ENCODE measurements around the gene PKN3. TPM values are rescaled to one million over a fixed set of nuclear protein-coding genes. Genes with fewer than 3 reads are reported as not detected.

The PKN3 gene
- total and polyA plus RNA-seq, 2 of the 13 experiments (the other 11 are each of a cell fraction or from before 2014, with no cell fraction given), result 10.5 to 13.2 TPM

DNA sequence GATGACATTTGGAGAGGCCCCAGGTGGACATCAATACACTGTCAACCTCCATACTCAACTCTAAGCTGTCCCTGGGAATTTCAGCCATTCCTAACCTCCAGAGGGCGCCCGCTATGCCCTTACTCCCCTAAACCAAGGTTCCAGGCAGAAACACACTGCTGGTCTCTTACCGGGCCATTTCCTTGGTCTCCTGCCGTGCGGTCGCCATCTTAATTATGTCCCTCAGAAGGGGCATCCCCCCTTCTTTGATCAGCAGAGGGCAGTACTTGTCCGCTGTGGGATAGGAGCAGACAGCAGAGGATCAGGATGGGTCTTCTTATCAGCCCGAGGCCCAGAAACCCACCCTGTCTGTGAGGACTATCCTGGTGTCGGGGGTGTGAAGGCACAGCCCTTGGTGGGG lies 31.0 kb downstream of the PKN3 start (continued):
- TF ChIP-seq, protein P1, sequence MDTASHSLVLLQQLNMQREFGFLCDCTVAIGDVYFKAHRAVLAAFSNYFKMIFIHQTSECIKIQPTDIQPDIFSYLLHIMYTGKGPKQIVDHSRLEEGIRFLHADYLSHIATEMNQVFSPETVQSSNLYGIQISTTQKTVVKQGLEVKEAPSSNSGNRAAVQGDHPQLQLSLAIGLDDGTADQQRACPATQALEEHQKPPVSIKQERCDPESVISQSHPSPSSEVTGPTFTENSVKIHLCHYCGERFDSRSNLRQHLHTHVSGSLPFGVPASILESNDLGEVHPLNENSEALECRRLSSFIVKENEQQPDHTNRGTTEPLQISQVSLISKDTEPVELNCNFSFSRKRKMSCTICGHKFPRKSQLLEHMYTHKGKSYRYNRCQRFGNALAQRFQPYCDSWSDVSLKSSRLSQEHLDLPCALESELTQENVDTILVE (CRISPR knock-in tag; IDR thresholded peaks at IDR 0.05), result peak; percentile 59; the same call in 1 of the 2 replicates
- TF ChIP-seq ZMYM3 (CRISPR knock-in tag; IDR thresholded peaks at IDR 0.05) (no peak; the same call in 1 of the 2 replicates), GTF3A (CRISPR knock-in tag; conservative IDR thresholded peaks at IDR 0.05) (no peak), ZNF850 (CRISPR knock-in tag; conservative IDR thresholded peaks at IDR 0.05) (no peak), IKZF4 (CRISPR knock-in tag; IDR thresholded peaks at IDR 0.05; ENCODE audit: borderline replicate concordance, low read depth, not compliant biosample characterization) (no peak), ARID2 (CRISPR knock-in tag; IDR thresholded peaks at IDR 0.05; ENCODE audit: borderline replicate concordance) (no peak), RORA (CRISPR knock-in tag; IDR thresholded peaks at IDR 0.05) (no peak), ZNF615 (CRISPR knock-in tag; IDR thresholded peaks at IDR 0.05; ENCODE audit: borderline replicate concordance) (no peak), YEATS2 (CRISPR knock-in tag; IDR thresholded peaks at IDR 0.05; ENCODE audit: borderline replicate concordance) (0 out of 2 replicates have a peak, but pooled peaks have one; percentile 25), ZNF143 (CRISPR knock-in tag; IDR thresholded peaks at IDR 0.05) (no peak), CENPX (CRISPR knock-in tag; IDR thresholded peaks at IDR 0.05) (no peak), MIXL1 (CRISPR knock-in tag; IDR thresholded peaks at IDR 0.05) (peak; percentile 88; the same call in 1 of the 2 replicates), MZF1 (CRISPR knock-in tag; IDR thresholded peaks at IDR 0.05; ENCODE audit: borderline replicate concordance) (no peak), ZNF343 (CRISPR knock-in tag; IDR thresholded peaks at IDR 0.05) (no peak), ZNF264 (CRISPR knock-in tag; IDR thresholded peaks at IDR 0.05) (no peak), MIER3 (CRISPR knock-in tag; IDR thresholded peaks at IDR 0.05; ENCODE audit: borderline replicate concordance) (no peak)
- TF ChIP-seq, protein P2, sequence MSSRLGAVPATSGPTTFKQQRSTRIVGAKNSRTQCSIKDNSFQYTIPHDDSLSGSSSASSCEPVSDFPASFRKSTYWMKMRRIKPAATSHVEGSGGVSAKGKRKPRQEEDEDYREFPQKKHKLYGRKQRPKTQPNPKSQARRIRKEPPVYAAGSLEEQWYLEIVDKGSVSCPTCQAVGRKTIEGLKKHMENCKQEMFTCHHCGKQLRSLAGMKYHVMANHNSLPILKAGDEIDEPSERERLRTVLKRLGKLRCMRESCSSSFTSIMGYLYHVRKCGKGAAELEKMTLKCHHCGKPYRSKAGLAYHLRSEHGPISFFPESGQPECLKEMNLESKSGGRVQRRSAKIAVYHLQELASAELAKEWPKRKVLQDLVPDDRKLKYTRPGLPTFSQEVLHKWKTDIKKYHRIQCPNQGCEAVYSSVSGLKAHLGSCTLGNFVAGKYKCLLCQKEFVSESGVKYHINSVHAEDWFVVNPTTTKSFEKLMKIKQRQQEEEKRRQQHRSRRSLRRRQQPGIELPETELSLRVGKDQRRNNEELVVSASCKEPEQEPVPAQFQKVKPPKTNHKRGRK (CRISPR knock-in tag; IDR thresholded peaks at IDR 0.05), result no peak
- TF ChIP-seq, protein P3, sequence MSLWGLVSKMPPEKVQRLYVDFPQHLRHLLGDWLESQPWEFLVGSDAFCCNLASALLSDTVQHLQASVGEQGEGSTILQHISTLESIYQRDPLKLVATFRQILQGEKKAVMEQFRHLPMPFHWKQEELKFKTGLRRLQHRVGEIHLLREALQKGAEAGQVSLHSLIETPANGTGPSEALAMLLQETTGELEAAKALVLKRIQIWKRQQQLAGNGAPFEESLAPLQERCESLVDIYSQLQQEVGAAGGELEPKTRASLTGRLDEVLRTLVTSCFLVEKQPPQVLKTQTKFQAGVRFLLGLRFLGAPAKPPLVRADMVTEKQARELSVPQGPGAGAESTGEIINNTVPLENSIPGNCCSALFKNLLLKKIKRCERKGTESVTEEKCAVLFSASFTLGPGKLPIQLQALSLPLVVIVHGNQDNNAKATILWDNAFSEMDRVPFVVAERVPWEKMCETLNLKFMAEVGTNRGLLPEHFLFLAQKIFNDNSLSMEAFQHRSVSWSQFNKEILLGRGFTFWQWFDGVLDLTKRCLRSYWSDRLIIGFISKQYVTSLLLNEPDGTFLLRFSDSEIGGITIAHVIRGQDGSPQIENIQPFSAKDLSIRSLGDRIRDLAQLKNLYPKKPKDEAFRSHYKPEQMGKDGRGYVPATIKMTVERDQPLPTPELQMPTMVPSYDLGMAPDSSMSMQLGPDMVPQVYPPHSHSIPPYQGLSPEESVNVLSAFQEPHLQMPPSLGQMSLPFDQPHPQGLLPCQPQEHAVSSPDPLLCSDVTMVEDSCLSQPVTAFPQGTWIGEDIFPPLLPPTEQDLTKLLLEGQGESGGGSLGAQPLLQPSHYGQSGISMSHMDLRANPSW (CRISPR knock-in tag; IDR thresholded peaks at IDR 0.05; ENCODE audit: borderline replicate concordance), result no peak
- TF ChIP-seq, protein P4, sequence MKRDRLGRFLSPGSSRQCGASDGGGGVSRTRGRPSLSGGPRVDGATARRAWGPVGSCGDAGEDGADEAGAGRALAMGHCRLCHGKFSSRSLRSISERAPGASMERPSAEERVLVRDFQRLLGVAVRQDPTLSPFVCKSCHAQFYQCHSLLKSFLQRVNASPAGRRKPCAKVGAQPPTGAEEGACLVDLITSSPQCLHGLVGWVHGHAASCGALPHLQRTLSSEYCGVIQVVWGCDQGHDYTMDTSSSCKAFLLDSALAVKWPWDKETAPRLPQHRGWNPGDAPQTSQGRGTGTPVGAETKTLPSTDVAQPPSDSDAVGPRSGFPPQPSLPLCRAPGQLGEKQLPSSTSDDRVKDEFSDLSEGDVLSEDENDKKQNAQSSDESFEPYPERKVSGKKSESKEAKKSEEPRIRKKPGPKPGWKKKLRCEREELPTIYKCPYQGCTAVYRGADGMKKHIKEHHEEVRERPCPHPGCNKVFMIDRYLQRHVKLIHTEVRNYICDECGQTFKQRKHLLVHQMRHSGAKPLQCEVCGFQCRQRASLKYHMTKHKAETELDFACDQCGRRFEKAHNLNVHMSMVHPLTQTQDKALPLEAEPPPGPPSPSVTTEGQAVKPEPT (CRISPR knock-in tag; IDR thresholded peaks at IDR 0.05; ENCODE audit: low read depth), result no peak
- TF ChIP-seq, protein P5, sequence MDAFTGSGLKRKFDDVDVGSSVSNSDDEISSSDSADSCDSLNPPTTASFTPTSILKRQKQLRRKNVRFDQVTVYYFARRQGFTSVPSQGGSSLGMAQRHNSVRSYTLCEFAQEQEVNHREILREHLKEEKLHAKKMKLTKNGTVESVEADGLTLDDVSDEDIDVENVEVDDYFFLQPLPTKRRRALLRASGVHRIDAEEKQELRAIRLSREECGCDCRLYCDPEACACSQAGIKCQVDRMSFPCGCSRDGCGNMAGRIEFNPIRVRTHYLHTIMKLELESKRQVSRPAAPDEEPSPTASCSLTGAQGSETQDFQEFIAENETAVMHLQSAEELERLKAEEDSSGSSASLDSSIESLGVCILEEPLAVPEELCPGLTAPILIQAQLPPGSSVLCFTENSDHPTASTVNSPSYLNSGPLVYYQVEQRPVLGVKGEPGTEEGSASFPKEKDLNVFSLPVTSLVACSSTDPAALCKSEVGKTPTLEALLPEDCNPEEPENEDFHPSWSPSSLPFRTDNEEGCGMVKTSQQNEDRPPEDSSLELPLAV (CRISPR knock-in tag; conservative IDR thresholded peaks at IDR 0.05; ENCODE audit: low read depth), result no peak
- TF ChIP-seq, protein P6, sequence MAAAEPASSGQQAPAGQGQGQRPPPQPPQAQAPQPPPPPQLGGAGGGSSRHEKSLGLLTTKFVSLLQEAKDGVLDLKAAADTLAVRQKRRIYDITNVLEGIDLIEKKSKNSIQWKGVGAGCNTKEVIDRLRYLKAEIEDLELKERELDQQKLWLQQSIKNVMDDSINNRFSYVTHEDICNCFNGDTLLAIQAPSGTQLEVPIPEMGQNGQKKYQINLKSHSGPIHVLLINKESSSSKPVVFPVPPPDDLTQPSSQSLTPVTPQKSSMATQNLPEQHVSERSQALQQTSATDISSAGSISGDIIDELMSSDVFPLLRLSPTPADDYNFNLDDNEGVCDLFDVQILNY (CRISPR knock-in tag; conservative IDR thresholded peaks at IDR 0.05), result no peak
